ENCODE results near the gene VGLL4. TPM values are rescaled to one million over a fixed set of nuclear protein-coding genes. Genes with fewer than 3 reads are reported as not detected.

Gene VGLL4
- total RNA-seq (2021; ENCODE audit: unreplicated experiment) (26.9 TPM), Bru-seq, nascent RNA (percentile 82 among the genes with signal in this experiment), BruChase-seq, experiment 1, labeled RNA remaining after a 6-hour chase (percentile 66 among the genes with signal in this experiment), BruChase-seq, experiment 2, labeled RNA remaining after a 2-hour chase (percentile 69 among the genes with signal in this experiment)
- polyA plus RNA-seq (2012): 18.8 and 23.9 TPM in 2 replicates
- long read RNA-seq, partial matches to known transcripts: 10 of 36 reads
- long read RNA-seq, other reads (novel, unspliced or antisense): 20 of 36 reads

GRCh38 chr3:11643605-11644087, at the start of gene VGLL4:
VGLL4 (minus strand) TSS chr3:11643915; CDS start chr3:11643518, 397 bp downstream.
- no TSS peak for BruUV-seq (replicated peaks)
- no peaks in the 10 kb centered on the region for H3K36me3 ChIP-seq (ENCODE audit: control insufficient read depth in 1 of 2, insufficient read depth in 2 of 2, low read length in 2 of 2)
- DNase-seq (ENCODE audit: low read depth, low spot score): peak; percentile 46
- H3K27ac ChIP-seq (ENCODE audit: low read depth, low read length): peak within 1 kb of the TSS; percentile 74
- H3K4me1 ChIP-seq (ENCODE audit: control insufficient read depth in 1 of 2, insufficient read depth in 2 of 2, low read length in 2 of 2): peaks cover 9 to 17% of the 10 kb centered on the region in 2 experiments; a peak in 3 of 4 replicates
- ChIA-PET POLR2A (no interaction called here), CTCF (interaction anchor here (0.9 to 2.3 kb wide), 6 partner anchors 8 to 265 kb away, joined by 3 to 8 read pairs (median 3); partner anchors contain the start of gene TAMM41), RAD21 (ENCODE audit: low non-redundant PET in 1 of 2, low total read pairs in 2 of 2, uncharacterized antibody in 2 of 2, unreplicated experiment in 2 of 2) (interaction anchor here in 1 of 2 experiments (0.6 kb wide), 1 partner anchor 266 kb away, joined by 5 read pairs; no protein-coding TSS in a partner anchor)
- peak; percentile 91 for ATAC-seq
- H3K9me3 ChIP-seq (ENCODE audit: control insufficient read depth in 1 of 2, insufficient read depth in 1 of 2, low read depth in 1 of 2, low read length in 2 of 2): no peaks in the 10 kb centered on the region
- TF ChIP-seq YY1 (IDR thresholded peaks at IDR 0.05; ENCODE audit: extremely low read depth, insufficient replicate concordance, low read depth, low read length): peak; percentile 51
- TF ChIP-seq POLR2A (IDR thresholded peaks at IDR 0.05; ENCODE audit: borderline replicate concordance, extremely low read depth, insufficient read depth, insufficient read length): no peak
- TF ChIP-seq CTCF (IDR thresholded peaks at IDR 0.05 in 2 of 3, conservative IDR thresholded peaks at IDR 0.05 in 1 of 3; ENCODE audit: borderline replicate concordance in 1 of 3, insufficient read depth in 1 of 3, low read depth in 2 of 3, low read length in 2 of 3): no peak
- peak; percentile 71 for TF ChIP-seq POLR2AphosphoS5 (IDR thresholded peaks at IDR 0.05; ENCODE audit: low read depth, low read length)
- no peak for TF ChIP-seq ZNF274 (IDR thresholded peaks at IDR 0.05; ENCODE audit: low read depth, low read length)
- peak; percentile 87 for TF ChIP-seq MAX (IDR thresholded peaks at IDR 0.05)
- TF ChIP-seq EGR1 (IDR thresholded peaks at IDR 0.05; ENCODE audit: low read depth): no peak
- TF ChIP-seq RAD21 (IDR thresholded peaks at IDR 0.05; ENCODE audit: low read depth): peak; percentile 53
- TF ChIP-seq SIN3A (IDR thresholded peaks at IDR 0.05; ENCODE audit: low read depth): peak; percentile 92
- intact Hi-C loops (cut with micrococcal nuclease): no loop called here
- no peaks in the 10 kb centered on the region for H4K20me1 ChIP-seq (ENCODE audit: insufficient read depth)
- H3K79me2 ChIP-seq (ENCODE audit: insufficient read depth, low read length): peaks cover 49% of the 10 kb centered on the region
- H3K9ac ChIP-seq (ENCODE audit: low read length): peak within 1 kb of the TSS; percentile 63
- peak within 1 kb of the TSS; percentile 75 to 76 for H3K4me3 ChIP-seq (replicated peaks in 1 of 2; ENCODE audit: low read depth in 1 of 2, low read length in 2 of 2)
- H3K9me2 ChIP-seq (ENCODE audit: insufficient read depth): no peaks in the 10 kb centered on the region
- H3K4me2 ChIP-seq (ENCODE audit: low read length): peak within 1 kb of the TSS; percentile 91
- H3K27me3 ChIP-seq (ENCODE audit: insufficient read depth, low read length): no peaks in the 10 kb centered on the region
- H2AFZ ChIP-seq (ENCODE audit: low read depth, low read length, poor library complexity, severe bottlenecking): no peak within 1 kb of the TSS
